NCI-H2196 treated with DMSO at 0.1 percent for 48 hours (cell line): ENCODE data around the gene SPACA7.
"Not testable (repeated sequence)": the region's sequence is repeated elsewhere in the genome, so short reads cannot be mapped to it uniquely, and the experiment has no call there.

ENCODE experiments used
- DNase-seq: peaks from one replicate; lab custom pipeline; 2025; ENCODE audit not compliant: unreplicated experiment; lab: John Stamatoyannopoulos, UW

The SPACA7 gene

GRCh38 chr13:112349681-112350080 lies 26.5 kb upstream of the SPACA7 start:
- DNase-seq, result no peak

GRCh38 chr13:112350300-112350699 lies 25.9 kb upstream of the SPACA7 start:
- DNase-seq, result no peak

GRCh38 chr13:112351825-112352224 lies 24.3 kb upstream of the SPACA7 start:
- DNase-seq, result no peak

GRCh38 chr13:112353856-112354255 lies 22.3 kb upstream of the SPACA7 start:
- no peak for DNase-seq

GRCh38 chr13:112354330-112355273 lies 21.6 kb upstream of the SPACA7 start:
- DNase-seq, result no peak

- no peak for DNase-seq
Measured at GRCh38 chr13:112355274-112355838, 20.8 kb upstream of the SPACA7 start.

GRCh38 chr13:112356190-112356589 lies 20.0 kb upstream of the SPACA7 start:
- DNase-seq, result no peak

- no peak for DNase-seq
Measured at GRCh38 chr13:112358156-112358555, 18.0 kb upstream of the SPACA7 start.

GRCh38 chr13:112362021-112362420 lies 14.1 kb upstream of the SPACA7 start:
- DNase-seq, result no peak

GRCh38 chr13:112363867-112364528 lies 12.2 kb upstream of the SPACA7 start:
- DNase-seq, result no peak

- no peak for DNase-seq
Measured at GRCh38 chr13:112366907-112367646, 9.1 kb upstream of the SPACA7 start.

- DNase-seq, result no peak
Measured at GRCh38 chr13:112368883-112369282, 7.3 kb upstream of the SPACA7 start.

- DNase-seq, result no peak
Measured at GRCh38 chr13:112370311-112370710, 5.8 kb upstream of the SPACA7 start.

GRCh38 chr13:112374271-112374670 lies 1.9 kb upstream of the SPACA7 start:
- no peak for DNase-seq

GRCh38 chr13:112391746-112392145 lies 15.6 kb downstream of the SPACA7 start:
- DNase-seq, result no peak

GRCh38 chr13:112392719-112393118 lies 16.6 kb downstream of the SPACA7 start:
- no peak for DNase-seq

- DNase-seq, result not testable (repeated sequence)
Measured at GRCh38 chr13:112395022-112395421, 18.9 kb downstream of the SPACA7 start.

GRCh38 chr13:112395941-112396340 lies 19.8 kb downstream of the SPACA7 start:
- DNase-seq, result not testable (repeated sequence)

- DNase-seq, result no peak
Measured at GRCh38 chr13:112397108-112397507, 21.0 kb downstream of the SPACA7 start.

GRCh38 chr13:112398347-112398746 lies 22.2 kb downstream of the SPACA7 start:
- not testable (repeated sequence) for DNase-seq

- not testable (repeated sequence) for DNase-seq
Measured at GRCh38 chr13:112409828-112410227, 33.7 kb downstream of the SPACA7 start.
